NAMALWA (cell line): ENCODE measurements around the gene KIFC1.

Source experiments
- DNase-seq: peaks from one replicate; pipeline ENCODE4 v3.0.0-alpha.2; 2015; ENCODE audit warnings: low spot score

The KIFC1 gene

DNA sequence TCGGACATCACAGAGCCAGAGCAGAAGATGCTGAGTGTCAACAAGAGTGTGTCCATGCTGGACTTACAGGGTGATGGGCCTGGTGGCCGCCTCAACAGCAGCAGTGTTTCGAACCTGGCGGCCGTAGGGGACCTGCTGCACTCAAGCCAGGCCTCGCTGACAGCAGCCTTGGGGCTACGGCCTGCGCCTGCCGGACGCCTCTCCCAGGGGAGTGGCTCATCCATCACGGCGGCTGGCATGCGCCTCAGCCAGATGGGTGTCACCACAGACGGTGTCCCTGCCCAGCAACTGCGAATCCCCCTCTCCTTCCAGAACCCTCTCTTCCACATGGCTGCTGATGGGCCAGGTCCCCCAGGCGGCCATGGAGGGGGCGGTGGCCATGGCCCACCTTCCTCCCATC lies 51.4 kb downstream of the KIFC1 start:
- no peak for DNase-seq

DNA sequence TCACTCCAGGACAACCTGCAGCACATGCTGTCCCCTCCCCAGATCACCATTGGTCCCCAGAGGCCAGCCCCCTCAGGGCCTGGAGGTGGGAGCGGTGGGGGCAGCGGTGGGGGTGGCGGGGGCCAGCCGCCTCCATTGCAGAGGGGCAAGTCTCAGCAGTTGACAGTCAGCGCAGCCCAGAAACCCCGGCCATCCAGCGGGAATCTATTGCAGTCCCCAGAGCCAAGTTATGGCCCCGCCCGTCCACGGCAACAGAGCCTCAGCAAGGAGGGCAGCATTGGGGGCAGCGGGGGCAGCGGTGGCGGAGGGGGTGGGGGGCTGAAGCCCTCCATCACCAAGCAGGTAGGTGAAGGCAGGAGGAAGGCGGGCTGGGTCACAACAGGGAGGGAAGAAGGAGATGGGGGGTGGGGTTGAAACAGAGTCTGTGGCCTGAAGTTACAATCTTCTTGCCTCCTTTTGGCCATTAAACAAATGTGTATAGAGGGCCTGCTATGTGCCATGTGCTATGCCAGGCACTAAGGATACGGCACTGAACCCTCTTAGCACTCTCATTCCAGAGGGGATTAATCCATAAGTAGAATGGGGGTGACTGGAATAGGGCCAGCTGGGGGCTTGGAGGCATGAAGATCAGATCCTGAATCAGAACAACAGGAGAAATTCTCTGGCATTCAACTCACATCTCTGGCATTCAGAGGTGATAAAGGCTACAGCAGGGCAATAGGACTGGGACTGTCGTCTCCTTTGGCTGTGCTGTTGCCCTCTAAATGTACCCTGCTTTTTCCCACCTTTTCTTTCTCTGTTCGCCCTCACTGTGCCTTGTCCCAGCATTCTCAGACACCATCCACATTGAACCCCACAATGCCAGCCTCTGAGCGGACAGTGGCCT lies 52.2 kb downstream of the KIFC1 start:
- DNase-seq = no peak

DNA sequence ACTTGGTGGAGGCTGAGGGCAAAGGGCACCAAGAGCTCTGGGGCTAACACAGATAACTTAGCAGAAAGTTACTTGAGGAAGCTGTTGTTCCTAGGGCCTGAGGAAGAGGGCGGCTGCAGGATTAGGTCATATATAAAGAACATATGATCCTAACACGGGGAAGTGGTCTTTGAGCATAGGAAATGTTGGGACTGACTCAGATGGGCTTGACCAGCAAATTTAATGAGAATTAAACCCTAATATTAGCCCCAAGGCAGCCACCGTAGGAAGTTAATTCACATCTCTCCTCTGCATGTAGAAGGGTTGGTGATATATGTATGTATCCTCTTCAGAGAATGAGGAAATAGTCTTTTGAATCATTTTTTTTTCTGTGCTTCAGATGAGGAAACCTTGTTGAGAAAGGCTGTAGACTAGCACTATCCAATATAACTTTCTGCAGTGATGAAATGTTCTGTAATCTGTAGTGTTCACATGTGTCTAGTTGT lies 53.5 kb downstream of the KIFC1 start:
- no peak for DNase-seq

DNA sequence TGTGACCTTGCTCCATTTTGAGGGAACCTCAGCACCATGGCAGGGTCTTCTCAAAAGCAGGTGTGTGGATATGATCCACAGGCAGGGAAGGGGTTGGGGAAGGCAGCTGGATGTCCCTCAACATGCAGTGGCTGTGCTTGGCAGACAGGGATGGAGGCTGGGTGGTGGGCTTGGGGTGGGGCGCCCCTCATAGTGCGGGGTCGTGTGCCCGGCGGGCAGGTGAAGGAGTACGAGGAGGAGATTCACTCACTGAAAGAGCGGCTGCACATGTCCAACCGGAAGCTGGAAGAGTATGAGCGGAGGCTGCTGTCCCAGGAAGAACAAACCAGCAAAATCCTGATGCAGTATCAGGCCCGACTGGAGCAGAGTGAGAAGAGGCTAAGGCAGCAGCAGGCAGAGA lies 54.7 kb downstream of the KIFC1 start:
- DNase-seq = no peak

DNA sequence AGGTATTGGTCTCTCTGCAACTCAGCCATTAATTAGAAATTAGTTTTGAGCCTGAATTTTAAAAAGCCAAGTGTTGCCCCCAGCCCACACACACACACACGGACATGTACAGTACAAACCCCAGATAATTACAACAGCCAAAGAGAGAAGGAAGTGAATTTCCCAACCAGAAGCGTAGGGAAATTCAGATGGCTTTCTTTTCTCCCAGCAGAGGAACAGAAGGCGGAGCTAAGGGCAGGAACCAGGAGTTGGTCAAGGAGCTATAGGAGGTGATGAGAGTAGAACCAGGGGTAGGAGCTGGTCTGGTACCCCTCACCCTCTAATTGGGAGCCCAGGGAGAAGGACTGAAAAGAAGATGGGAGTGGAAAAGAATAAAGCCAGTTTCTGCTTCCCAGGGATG lies 58.8 kb downstream of the KIFC1 start:
- DNase-seq = no peak

DNA sequence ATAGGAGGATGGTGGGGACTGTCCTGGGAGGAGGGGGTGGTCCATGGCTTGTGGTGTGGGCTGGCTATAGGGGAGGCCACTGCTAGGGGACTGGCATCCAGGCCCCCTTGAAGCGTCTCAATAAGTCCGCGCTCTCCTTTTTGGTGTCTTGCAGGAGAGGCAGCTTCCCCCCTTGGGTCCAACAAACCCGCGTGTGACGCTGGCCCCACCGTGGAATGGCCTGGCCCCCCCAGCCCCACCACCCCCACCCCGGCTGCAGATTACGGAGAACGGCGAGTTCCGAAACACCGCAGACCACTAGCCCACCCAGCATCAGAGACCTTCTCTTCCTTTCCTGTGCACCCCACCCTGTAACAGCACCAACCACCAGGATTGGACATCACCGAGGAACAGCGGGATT lies 60.0 kb downstream of the KIFC1 start:
- no peak for DNase-seq

DNA sequence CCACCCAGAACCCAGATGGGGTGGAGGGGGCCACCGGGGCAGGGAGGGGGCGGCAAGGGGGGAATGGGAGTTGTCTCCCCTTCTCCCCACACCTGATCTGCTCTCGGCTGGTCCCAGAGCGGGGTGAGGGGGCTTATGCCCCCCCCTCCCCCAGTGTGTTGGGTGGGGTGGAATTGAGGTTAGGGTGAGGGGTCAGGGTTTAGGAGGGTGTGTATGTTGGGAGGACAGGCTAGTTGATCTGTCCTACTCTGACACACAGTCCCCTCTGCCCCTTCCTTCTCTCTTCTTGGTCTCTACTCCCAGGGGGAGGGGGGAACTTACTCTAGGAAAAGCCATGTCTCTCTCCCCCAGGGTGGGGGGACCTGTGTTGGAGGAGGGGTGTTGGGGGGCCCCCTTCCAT lies 60.9 kb downstream of the KIFC1 start:
- DNase-seq = no peak

DNA sequence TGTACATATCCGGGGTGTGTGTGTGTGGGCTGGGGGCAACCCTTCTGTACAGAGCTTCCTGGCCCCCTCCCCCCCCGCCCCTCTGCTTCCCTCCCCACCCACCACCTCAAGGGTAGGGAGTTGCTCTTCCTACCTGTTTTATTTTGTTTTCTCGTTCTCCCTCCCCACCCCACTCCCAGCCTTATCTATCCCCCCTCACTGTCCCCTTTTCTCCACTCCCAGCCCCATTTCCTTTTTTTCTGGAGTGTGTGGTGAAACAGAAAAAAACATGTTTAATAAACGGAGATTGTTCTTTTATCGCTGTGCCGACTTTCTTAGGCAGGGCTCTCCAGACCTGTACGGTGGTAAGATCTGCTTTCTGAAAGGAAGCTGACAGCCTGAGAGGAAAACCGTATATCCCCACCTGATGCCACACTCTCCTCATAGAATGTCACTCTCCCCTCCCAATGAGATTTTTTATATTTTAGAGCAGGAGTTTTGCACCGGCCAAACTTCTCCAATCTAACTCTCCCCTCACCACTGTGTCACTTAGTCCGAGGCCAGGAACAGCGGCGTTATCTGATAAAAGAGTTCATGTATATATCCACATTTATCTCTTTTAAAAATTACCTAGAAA lies 61.9 kb downstream of the KIFC1 start:
- peak; percentile 36 for DNase-seq

DNA sequence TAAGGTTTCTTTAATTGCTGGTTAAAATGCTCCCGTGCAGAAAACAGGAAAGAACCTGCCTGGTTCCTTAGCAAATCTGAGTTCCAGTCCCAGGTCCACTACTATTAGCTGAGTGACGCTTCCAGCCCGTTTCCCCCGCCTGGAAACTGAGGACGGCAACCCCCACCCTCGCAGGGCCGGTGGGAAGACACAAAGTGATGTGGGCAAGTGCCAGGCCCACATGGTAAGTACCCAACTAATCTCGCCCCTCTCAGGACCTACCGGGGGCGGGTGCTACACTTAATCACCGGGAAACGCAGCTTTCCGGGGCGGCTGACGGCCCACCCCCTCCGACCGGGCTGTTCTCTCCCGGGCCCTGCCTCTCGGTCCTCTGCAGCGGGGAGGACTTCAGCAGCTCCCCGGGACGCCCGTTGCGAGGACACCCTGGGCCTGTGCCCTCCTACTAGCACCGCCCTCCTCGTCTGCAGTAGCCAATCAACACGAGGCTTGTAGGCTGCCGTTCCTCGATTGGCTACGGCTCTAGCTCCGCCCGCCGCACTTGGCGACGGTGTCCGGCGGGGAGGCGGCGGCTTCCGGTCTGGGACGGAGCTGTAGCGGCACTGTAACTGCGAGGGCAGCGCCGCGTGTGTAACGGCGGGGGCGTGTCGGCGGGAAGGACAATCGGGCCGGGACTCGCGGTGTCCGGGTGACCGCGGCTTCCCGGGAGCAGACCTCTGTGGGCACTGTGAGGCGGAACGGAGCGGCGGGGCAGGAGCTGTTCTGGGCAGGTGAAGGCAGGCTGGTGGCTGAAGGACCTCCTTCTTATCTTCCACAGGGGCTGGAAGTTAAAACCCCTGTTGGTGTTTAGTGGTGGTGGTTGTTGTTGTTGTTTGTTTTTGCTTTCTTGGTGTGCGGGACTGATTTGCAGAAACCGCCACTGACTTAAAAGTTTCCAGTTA lies 62.7 kb downstream of the KIFC1 start, which contains the start of gene ZBTB9:
TSS of gene ZBTB9 (plus strand) at position 568 of the 938 bp plus-strand sequence. CDS start 525 bp downstream, outside the sequence.
- peak; percentile 96 for DNase-seq

DNA sequence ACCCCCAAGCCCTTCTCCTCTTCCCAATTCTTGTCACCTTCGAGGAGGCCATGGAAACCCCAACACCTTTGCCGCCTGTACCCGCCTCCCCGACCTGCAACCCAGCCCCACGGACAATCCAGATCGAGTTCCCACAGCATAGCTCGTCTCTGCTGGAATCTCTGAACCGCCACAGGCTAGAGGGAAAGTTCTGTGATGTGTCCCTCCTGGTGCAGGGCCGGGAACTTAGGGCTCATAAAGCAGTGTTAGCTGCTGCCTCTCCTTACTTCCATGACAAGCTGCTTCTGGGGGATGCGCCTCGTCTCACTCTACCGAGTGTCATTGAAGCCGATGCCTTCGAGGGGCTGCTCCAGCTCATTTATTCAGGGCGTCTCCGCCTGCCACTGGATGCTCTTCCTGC lies 63.4 kb downstream of the KIFC1 start:
- DNase-seq = no peak

DNA sequence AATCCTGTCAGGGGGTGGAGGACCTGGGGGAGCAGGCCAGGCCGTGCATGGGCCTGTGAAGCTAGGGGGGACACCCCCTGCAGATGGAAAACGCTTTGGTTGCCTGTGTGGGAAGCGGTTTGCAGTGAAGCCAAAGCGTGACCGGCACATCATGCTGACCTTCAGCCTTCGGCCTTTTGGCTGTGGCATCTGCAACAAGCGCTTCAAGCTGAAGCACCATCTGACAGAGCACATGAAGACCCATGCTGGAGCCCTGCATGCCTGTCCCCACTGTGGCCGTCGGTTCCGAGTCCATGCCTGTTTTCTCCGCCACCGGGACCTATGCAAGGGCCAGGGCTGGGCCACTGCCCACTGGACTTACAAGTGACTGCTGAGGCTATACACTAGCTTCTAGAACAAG lies 64.5 kb downstream of the KIFC1 start:
- DNase-seq = no peak

DNA sequence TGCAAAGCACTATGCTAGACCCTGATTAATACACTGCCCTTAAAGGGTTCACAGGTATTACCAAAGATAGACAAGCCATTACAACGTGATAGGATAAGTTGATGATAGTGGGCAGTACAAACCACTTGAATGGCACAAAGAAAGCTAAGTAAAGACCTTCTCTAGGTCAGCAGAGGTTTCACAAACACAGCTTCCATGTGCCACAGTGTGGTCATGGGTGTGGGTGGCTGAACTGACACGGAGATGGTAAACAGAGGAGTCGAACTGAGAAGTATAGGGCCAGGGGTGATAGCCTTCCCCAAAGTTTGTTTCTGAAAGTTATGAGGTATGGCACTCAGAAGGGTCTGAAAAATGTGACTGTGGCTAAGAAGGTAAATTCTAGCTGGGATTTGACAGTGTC lies 67.1 kb downstream of the KIFC1 start:
- no peak for DNase-seq

DNA sequence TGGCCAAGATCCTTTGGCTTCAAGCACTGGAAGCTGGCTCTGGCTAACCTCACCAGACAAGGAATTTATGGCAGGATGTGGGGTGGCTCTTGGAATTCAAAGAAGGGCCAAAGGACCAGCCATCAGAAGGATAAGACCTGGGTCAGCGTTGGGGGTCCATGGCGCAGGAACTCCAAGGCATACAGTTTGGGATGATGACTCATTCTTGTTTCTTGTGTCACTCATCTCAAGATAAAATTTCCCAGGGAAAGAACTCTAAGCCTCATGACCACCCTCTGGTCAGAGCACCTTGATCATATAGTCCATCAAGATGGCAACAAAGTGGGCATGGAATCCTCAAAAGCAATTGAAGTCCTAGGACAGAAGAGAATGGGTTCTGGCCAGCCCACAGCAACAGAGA lies 67.6 kb downstream of the KIFC1 start:
- DNase-seq = no peak
